ENCODE measurements around the gene DCTN1.

Gene DCTN1

DNA sequence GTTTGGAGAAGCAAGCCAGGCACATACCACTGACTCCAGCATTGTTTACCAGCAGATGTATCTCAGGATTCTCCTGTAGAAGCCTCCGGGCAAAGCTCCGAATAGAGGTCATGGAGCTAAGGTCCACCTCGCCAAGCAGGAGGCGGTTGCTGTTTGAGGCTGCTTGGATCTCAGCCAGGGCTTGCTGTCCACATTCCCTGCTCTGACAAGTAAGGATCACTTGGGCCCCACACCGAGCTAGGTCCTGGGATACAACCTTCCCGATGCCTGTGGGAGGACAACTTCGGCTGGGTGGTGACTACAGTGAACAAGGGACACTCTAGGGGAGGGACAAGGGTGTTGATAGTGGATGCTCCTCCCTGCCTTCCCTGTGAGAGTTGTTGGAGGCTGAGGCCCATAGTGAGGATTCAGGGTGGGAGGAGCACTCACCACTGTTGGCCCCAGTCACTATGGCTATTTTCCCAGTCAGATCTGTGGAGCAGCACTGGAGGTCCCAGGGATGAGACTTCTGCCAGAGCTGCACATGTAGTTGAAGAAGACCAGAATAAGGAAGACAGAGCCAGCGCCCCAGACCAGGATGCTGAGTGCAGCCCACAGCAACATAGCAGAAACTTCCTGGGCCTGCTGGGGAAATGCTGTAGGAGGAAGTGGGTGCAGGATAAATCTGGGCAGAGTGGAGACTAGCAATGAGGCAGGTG, 33.0 kb upstream of the DCTN1 start:
- DNase-seq (ENCODE audit: low spot score) = no peak

DNA sequence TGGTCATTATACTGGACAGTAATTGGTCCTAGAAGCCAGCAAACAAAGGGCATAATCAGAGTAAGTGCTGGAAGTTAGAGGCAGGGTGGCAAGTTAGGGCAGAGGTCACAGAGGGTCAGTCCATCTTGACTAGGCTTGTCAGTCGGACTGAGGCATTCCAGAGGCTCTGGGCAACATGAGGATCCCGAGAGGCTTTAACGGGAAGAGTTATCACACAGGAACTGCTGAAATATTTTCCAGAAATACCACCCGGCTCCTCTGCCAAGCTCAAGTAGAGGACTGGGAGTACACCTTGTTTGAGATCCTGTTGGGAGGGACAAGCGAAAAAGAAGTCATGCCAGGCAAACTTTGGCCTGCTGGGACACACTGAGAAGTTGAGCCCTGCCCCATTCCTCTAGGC, 27.6 kb upstream of the DCTN1 start:
- DNase-seq (ENCODE audit: low spot score) = no peak

DNA sequence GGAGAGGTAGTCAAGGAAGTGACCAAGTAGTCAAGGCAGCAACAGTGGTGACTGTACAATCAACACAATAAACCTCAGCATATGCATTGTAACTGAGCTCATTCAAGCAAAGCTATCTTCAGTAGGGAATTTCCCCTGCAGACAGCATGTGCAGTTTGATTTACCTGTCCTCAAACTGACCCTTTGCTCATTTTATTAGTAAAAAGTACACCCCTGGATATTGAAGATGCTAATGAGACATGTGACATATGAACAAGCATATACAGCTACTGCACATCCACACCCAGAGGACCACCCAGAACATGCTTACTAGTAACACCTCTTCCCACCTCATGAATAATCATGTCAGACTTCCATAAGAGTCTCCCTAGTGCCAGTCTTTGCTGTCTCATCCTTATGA, 25.9 kb upstream of the DCTN1 start:
- DNase-seq (ENCODE audit: low spot score) = no peak

DNA sequence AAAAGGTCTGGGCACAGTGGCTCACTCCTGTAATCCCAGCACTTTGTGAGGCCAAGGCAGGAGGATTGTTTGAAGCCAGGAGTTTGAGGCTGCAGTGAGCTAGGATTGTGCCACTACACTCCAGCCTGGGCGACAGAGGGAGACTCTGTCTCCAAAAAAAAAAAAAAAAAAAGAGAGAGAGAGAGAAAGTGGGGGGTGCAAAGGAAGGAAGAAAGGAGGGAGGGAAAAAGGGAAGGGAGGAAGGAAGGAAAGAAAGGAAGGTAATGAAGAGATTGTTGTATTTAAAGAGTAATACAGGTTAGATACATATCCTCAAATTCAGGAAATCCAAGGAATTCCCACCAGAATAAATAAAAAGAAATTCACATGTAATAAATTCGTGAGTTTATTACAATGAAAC, 21.8 kb upstream of the DCTN1 start:
- no peak for DNase-seq (ENCODE audit: low spot score)

DNA sequence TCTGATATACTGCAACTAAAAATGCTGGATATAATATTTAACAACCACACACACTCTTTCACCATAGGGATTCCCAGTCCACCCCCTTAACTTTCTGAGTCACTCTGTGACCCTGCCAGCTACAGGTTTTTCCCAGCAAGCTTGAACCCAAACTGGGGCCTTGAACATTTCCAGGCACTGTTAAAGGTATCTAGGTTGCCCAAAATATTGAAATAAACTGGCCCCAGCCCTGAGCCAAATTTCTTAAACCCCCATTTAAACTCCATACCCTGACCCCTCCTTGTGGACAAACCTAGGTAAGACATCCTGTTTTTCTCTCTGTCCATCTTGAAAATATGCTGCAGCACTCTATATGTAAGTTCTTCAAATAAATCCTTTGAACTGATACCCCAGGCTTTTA, 19.7 kb upstream of the DCTN1 start:
- no peak for DNase-seq (ENCODE audit: low spot score)

DNA sequence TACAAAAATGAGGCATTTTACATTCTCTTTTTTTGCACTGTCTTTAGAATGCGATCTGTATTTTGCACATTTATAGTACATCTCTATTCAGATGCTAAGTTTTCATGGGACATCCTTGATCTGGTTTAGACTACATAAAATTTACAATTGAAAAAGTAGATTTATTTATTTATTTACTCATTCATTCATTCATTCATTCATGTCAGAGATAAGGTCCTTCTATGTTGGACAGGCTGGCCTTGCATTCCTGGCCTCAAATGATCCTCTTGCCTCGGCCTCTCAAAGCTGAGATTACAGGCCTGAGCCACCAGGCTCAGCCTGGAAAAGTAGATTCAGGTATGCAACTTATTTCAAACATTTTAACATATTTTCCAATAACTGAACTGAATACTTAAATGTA, 16.0 kb upstream of the DCTN1 start:
- no peak for DNase-seq (ENCODE audit: low spot score)

DNA sequence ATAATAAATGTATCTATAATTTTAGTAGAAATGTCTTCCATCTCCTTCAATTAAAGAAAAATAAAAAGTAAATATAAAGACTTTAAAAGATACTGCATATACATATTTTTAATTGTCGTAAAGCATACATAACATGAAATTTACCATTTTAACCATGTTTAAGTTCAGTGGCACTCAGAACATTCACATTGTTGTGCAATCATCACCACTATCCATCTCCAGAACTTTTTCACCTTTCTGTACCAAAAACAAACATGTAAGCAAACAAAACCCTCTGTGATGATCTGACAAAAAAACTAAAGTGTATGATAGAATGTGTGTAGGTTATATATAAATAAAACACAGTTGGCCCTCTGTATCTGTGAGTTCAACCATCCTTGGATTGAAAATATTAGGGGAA, 13.4 kb upstream of the DCTN1 start:
- no peak for DNase-seq (ENCODE audit: low spot score)

DNA sequence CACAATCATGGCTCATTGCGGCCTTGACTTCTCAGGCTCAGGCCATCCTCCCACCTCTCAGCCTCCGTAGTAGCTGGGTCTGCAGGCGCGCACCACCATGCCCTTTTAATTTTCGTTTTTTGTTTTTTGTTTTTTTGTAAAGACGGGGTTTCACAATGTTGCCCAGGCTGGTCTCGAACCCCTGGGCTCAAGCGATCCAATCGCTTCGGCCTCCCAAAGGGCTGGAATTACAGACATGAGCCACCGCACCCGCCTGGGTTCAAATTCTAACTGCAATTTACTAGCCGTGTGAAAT, 12.3 kb upstream of the DCTN1 start:
- DNase-seq (ENCODE audit: low spot score) = no peak

DNA sequence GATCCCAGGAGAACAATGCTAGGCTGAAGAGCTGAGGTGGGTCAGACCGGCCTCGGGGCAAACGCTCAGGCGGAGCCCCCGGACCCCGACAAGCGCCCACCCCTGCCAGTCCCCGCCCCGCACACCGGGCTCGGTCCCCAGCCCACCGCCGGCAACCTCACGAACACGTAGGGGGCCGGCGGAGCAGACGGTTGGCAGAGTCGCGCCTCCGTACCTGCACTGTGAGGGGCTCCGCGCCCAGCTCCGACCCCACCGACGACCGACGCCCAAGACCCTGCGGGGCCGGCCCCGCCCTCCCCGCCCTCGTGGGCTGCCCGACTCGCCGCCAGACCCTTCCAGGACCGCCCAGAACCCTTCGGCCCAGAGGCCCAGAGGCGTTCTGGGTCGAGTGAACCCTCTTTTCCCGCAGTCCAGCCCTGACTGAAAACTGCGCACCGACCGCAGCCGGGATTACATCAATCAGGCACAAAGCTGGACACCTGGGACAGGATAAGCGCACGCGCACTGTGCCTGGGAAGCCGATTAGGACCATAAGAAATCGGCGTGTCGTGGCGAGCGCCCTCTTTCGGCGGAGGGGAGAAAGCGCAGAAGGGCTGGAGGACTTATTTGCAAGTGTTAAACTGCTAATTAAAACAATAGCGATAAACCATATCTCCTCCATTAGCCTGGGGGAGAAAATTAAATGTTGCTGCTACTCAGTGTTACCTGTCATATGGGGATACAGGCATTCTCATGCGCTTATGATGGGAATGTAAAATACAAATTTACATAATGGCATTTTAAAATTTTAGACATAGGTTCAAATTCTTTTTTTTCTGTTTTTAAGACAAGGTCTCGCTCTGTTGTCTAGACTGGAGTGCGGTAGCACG, 11.7 kb upstream of the DCTN1 start:
- DNase-seq (ENCODE audit: low spot score) = peak; percentile 96

DNA sequence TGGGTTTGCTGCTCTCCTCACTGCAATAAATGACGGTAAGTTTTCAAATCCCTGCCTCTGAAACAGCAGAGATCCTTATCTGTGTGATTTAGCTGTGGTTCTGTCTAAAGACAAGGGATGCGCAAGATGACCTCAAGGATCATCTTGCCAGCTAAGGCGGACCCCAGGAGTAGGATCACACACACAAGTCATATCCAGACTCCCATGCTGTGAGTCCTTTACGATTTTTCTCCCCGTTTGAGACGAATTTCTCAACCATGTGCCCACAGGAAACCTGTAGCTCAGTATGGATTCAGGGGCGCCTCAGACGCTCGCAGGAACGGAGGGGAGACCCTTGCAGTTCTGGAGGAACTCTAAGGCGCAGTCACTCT, 11.1 kb upstream of the DCTN1 start:
- peak; percentile 44 for DNase-seq (ENCODE audit: low spot score)

DNA sequence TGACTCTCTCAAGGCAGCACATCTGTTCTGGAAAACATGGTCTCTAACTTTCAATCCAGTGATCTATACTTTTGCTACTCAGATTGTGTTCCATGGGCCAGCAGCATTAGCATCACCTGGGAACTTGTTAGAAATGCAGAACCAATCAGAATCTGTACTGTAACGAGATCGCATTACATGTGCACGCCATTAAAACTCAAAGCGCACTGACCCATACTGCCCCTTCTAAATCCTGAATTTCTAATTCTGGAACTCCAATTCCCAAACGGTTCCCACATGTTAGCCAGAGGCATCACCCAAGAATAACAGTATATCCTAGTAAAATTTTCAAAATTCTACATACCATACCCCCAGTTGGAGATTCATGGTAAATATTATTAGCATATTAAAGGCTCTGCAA, 10.5 kb upstream of the DCTN1 start:
- DNase-seq (ENCODE audit: low spot score) = no peak

DNA sequence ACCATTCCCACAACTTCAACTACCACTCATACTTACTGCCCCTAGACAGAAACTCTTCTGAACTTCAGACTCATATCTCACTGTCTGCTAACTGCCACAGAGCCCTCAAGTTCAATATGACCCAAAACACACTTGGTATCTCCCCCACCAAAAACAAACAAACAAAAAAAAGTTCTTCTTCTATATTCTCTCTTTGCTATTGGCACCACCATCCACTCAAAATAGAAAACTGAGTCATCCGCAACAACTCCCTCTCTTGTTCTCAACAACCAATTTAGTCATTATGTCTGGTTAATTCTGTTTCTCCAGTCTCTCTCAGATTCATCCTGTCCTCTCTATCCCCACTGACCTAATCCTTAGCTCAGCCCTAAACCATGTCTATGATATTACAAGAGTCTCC, 7.2 kb upstream of the DCTN1 start:
- peak; percentile 70 for DNase-seq (ENCODE audit: low spot score)

DNA sequence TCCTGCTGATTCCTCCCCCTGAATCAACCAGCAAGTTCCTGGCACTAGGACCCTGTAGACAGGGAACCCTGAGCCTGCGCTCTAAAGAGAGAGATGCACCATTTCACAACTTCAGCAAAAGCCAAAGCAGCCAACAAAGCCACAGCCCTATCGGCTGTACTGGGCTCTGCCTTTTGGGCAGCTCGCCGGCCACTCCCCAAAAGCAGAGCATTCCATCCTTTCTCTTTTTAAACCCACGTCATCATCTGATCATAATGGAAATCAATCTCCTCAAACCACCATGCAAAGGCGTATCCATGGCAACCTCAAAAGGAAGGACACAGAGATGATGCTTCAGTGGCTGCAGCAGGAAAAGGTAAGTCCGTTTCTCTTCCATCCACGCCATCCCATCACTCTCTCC, 5.3 kb upstream of the DCTN1 start:
- DNase-seq (ENCODE audit: low spot score) = peak; percentile 89

DNA sequence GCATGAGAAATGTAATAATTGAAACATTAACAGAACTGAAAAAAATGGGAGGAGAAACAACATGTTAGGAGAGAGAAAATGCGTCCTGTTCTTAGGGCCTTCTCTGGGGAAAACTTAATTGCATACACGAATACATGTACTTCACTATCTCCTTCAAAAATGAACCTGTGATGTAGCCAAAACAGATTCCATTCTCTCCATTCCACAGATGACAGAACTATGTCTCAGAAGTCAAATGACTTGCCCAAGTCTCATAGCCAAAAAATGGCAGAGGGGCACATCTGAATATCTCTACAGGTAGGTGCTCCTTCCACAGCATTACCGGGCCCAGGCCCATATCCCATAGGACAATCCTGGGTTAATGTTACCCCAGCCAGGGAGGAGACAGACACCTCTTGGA, 3.9 kb upstream of the DCTN1 start:
- no peak for DNase-seq (ENCODE audit: low spot score)

DNA sequence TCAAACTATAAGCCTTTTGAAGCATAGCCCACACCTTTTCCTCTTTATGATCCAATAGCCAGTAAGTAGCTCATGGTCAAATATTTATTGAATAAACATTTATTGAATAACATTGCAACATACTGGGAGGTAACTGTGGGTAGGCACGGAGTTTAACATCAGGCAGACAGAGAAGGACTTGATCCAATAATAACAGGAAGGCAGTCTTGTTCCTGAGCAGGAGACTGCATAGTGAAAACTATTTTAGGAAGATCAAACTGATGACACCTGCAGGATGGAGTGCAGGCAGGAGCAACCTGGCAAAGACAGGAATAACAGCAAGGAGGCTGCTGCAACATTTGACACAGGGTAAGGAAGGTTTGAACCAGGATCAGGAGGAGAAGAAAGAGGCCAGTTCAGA, 3.1 kb upstream of the DCTN1 start:
- DNase-seq (ENCODE audit: low spot score) = no peak

DNA sequence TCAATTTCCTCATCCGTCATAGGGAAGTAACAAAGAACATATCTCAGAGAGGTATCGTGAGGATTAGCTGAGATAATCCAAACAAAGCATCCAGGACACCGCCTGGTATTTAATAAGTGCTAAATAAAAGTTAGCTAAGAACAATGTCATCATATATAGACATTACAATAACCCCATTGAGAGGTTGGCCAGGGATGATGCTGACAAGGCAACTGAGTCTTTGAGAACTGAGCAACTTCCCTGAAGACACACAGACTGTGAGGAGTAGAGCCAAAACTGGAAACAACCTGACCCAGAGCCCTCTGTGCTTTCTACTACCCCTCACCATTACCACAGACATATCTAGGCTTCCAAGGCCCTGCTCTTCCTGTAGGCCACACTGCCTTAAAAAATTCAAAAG, 1.6 kb upstream of the DCTN1 start:
- no peak for DNase-seq (ENCODE audit: low spot score)

DNA sequence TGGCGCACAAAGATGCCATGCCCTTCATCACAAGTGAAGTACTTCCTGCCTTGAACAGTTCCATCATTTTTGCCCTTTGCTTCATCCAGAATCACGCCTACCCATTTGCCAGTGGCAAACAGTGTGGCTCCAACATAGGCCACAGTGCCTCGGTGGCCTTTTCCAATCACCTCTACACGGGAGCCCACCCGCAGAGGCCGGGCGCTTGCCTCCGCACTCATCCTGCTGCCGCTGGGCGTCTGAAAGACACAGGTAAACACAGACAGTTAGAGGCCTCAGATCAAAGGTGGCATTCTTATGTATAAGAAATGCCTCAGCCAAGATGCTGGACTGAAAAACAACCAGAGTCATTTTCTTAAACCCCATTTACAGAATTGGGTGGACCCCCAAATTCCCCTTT, 2.1 kb downstream of the DCTN1 start:
- no peak for DNase-seq (ENCODE audit: low spot score)

DNA sequence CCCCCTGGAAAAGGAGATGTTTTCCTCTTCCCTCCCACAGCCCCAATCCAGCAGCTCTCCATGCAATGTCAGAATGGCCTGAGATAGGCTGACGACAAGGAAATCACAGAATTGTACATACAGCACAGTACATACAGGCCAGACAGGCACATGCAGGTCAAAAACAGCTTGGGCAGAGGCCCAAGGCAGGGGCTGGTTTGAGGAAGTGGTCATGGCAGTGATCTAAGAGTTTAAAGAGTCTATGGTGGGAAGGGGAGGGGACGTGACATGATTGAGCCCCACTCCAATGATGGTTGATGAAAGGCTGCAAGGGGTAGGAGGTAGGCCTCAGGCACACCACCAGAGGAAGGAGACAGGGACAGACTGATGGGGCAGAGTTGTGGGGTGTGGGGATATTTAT, 4.3 kb downstream of the DCTN1 start:
- no peak for DNase-seq (ENCODE audit: low spot score)

DNA sequence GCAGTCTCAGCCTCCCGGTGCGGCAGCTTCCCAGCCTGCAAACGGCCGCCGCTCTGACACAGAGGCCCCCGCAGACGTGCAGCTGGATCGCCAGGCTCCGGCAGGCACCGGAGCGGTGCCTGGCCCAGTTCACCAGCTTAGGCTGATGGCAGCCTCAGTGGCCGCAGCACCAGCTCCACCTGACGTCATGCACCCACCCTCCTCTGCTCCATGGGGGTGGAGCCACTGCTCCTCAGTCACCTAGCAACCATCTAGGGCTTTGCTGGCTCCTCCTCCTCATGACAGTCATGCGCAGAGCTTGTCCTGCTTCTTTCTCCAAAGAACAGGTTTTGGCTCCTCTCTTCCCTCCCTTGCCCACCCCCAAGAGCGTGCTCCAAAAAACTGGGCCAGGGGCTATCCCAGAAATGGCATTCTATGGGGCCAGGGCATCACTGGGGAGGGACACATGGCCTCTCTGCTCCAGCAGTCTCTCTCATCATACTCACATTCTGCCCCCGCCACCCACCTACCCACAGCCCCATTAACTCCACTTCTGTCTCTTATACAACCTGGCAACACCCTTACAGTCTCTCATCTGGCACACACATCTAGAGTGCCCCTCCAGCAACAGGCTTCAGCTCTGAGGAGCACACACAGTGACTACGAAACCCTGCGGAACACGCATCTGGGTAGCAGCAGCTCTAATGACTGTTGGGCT, 5.5 kb downstream of the DCTN1 start:
- peak; percentile 98 for DNase-seq (ENCODE audit: low spot score)

DNA sequence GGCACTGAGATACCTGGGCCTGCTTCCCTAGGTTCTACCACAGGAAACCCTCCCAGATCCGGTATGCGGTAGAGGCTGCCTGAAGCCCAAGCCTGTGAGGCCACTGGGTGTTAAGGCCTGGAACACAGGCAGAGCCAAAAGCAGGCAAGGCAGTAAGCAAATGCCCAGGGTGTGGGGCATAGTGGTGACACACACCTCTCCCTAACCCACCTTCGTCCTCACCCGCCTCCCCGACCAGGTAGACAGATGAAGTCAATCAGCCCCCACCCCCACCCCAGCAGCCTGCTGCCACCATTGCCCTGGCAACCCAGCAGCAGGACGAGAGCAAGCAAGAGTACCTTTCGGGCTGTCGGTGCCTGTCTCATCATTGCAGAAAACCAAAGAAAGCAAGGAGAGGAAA, 6.1 kb downstream of the DCTN1 start:
- DNase-seq (ENCODE audit: low spot score) = no peak

DNA sequence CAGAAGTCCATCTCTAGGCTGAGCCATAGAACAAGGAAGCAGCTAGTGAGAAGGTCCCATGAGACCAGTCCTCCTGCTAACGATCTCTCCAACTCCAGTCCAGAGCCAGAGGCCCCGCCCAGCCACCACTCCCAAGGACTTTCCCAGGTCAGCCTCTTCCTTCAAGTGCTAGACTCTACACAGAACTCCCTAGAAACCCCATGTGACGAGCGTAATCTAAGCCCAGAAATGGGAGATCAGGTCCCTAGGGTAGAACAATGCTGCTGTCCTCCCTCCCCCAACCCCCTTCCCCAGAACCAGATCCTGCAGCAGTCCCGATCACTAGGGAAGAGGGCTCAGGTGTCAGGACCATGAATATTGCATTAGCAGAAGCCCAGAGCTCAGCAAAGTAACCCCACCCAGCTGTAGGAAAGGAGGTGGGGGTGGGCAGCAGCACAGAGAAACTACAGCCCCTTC, 6.9 kb downstream of the DCTN1 start:
- no peak for DNase-seq (ENCODE audit: low spot score)

DNA sequence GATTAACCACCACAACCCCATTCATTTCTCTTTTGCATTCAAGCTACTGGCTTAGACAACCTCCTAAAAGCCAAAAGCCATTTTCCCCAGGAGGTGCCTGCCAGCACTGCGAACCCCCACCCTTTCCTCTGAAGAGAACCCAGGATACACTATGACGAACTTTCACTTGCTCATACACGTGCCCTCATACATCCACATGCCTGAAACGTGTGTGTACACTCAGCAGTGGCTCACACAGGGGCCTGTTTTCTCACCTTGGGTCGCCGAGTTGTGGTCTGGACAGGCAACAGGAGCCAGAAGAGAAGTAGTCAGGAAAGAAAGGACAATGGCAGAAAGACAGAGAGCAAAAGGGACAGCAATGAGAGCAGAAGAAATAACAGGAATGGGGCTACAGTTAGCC, 7.4 kb downstream of the DCTN1 start:
- no peak for DNase-seq (ENCODE audit: low spot score)

DNA sequence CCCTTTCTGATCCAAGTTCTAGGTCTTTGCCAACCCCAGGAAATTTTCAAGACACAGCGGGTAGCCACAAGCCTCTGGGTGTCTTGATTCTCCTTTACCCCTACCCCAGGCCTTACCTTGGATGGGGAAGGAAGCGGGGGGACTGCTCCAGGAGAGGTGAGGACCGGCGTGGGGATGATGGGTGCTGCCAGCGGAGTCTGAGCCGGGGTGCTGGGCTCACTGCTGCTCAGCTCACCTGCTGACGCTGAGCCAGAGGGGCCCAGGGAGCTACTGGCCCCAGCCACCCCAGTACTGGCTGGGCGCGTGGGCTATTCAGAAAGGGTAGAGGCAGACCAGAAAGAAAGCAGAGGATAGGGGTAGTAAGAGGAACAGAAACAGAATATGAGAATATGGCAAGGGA, 8.7 kb downstream of the DCTN1 start:
- DNase-seq (ENCODE audit: low spot score) = no peak
